ENCODE data around the gene ALAD.
"Not testable (repeated sequence)": the region's sequence is repeated elsewhere in the genome, so short reads cannot be mapped to it uniquely, and the experiment has no call there.

The ALAD gene
- total RNA-seq = 13.5 to 29.1 (median 21.4) reads per million in 4 donors

DNA sequence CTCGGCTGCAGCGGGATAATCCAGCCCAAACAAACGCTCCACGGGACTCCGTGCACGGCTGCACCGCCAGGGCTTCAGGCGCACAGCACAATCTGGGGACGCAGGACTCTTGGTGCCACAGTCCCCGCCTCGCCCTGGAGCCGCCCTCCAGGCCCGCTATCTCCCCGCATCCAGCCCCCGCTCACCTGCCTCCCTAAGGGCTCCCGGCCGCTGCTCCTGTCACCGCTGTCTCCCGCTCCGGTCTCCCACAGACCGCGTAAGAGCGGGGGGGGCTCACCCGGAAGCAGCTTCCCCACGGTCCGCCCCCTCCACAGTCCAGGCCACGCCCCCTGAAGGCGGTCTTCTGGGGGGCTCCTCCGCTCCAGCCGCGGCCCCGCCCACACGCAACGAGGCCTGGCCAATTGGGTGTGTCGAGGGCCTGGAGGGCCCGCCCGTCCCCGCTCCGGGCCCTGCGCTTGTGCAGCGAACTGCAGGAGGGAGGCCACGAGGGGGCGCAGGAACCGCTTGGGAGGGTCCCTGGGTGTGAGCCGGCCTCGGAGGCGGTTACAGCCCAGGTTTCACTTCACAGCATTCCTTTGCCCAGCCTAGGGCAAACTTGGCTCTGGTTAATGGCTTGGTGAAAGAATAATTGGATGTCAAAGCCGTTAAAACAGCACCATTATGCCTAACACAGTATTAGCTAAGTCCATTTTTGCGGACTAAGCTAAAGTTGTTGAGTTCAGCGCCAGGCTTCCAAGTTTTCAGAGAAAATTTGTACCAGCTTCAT is at the start of gene ALAD:
ALAD (minus strand) TSS at position 258 of the 766 bp plus-strand sequence. CDS start 7,725 bp downstream, outside the sequence.
- peak; percentile 99 to 100 (median 99) for DNase-seq

- no peak for DNase-seq
Observed at GRCh38 chr9:113449376-113449775, 48.3 kb upstream of the ALAD start.

- peak in 1 of 5 donors; percentile 17 for DNase-seq
Observed at GRCh38 chr9:113446323-113446740, 45.2 kb upstream of the ALAD start.

DNA sequence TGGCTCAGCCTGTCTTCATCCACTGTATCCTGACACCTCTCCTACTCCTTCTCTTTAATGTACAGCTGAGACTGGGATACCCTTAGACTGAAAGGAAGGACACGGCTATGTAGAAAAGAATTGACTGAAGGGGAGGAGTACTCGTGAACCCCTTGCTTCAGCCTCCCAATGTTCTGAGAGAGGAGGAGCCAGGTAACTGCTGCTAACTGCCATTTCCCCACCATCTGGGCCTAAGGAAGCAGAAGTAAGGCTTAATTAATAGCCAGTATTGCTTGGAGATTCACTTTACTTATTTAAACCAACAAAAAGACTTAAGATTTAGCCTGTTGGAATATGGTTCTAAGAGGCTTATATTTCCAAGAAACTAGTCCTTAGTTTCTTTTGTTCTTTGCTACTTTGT is 43.7 kb upstream of the ALAD start:
- no peak for DNase-seq

DNA sequence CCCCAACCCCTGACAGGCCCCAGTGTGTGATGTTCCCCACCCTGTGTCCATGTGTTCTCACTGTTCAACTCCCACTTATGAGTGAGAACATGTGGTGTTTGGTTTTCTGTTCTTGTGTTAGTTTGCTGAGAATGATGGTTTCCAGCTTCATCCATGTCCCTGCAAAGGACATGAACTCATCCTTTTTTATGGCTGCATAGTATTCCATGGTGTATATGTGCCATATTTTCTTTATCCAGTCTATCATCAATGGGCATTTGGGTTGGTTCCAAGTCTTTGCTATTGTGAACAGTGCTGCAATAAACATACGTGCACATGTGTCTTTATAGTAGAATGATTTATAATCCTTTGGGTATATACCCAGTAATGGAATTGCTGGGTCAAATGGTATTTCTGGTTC is 36.6 kb upstream of the ALAD start:
- DNase-seq = not testable (repeated sequence)

- DNase-seq = no peak
Observed at GRCh38 chr9:113436728-113437515, 35.8 kb upstream of the ALAD start.

DNA sequence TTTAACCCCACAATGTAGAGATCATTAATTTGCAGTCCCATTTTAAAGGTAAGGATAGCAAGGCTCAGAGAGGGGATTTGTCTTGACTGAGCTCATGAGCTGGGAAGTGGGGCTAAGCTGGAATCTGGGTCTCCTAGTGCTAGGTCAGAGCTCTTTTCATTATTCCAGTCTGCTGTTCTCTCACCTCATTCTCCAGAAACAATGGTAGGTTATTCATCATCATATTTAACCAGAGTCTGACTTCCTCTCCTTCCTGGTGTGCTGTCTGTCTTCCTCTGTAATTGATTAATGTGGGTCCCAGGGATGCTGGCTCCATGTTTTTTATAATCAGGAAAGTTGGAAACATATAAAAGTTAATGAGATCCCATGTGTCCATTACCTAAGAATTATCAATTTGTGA is 30.1 kb upstream of the ALAD start:
- no peak for DNase-seq

- DNase-seq = no peak
Observed at GRCh38 chr9:113428062-113428615, 27.1 kb upstream of the ALAD start.

GRCh38 chr9:113427629-113428028 is 26.5 kb upstream of the ALAD start:
- no peak for DNase-seq

DNA sequence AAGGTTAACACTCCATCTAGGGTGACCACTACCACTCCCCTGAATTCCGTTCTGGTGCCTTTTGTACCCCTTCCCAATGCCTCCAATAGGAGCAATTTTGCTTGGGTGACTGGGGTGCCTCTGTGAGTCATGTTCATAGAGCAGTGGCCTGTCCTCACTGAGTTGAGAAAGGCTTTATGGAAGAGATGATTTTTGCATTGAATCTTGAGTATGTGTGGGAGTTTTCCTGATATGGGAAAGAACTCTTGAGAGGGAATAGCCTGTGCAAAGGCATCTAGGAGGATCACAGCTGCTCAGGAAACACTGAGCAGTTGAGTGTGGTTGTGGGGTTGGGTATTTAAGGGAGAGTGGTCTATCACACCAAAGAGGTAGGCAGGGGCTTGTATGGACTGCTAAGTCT is 25.6 kb upstream of the ALAD start:
- no peak for DNase-seq

DNA sequence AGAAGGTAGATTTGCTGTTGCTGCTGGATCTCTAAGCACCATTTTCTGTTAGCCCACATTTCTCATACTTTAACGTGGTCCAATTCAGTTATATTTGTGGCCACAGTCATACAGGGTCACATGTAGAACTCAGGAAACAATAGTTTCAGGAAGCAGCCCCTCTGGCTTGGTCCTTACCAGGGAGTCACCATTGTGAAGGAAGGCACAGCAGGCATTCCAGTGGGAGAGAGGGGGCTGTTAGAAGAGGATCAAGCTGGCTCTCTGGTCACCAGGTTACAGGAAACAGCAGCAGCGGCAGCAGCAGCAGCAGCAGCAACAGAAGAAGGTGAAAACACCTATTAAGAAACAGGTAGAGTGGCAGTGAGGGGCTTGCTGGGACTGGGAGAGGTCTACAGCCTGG is 24.0 kb upstream of the ALAD start:
- DNase-seq = no peak

DNA sequence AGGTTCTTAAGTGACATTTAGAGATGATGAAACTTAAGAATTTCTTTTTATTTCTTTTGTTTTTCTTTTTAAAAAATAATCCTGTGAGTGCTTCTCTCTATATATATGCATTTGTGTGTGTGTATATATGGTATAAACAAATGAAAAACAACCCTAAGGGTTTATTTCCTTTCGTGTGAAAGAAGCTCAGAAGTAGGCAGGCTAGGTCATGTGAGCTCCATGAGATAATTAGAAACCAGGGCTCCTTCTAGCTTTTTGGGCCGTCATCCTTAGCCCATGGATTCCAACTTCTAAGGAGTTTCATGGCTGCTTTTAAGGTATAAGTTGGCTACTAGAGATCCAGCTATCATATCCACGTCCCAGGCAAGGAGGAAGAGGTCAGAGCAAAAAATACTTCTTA is 20.6 kb upstream of the ALAD start:
- DNase-seq = no peak

- no peak for DNase-seq
Observed at GRCh38 chr9:113417370-113417769, 16.3 kb upstream of the ALAD start.

DNA sequence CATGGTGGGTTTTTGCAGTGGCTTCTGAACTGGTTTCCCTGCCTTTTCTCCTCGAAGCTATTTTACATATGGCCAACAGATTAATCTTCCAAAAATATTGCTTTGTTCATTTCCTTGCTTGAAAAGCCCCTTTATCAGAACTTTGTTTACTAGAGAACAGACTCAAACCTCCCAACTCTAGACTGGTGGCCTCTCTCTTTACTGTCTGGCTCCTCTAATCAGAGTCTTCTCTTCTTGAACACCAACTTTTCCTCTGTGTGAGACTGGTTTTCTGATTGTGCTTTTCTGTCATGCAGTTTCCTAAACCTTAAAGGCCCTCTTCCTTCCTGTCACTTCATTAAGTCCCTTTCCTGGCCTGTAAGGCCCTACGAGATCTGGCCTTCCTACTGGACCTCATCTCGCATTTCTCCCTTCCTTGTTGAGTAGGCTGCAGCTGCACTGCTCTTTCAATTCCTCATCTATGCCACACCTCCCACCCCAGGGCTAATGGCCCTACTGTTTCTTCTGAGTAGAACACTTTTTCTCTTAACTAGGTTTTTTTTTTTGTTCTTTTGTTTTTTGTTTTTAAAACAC is 15.2 kb upstream of the ALAD start:
- DNase-seq = no peak

DNA sequence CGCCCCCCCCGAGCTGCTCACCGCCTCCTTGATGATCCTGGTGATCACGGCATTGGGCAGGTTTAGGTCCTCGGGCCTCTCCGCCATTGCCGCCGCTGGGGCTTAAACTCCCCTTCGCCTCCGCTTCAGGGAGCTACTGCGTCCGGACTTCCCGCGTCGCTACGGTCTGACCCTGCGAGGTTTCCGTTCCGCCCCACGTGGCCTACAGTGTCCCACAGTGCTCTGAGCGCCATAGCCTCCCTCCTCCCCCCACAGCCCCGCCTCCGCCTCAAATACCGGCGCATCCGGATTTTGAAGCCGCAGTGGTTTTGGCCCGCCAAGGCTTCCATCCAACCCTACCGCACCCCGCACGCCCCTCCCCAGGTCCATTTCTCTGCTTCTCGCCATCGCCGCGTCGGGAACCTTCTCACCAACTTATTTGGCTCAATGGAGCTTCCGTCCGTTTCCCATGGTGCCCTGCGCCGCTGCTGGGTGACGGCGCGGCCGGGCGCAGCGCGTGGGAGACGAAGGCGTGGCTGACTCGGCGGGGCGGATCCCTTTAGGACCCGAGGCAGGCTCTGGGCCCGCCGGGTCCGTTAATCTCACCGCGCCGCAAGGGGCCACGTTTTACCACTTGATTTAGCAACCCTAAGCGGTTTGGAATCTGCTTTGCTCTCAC is 9.3 kb upstream of the ALAD start, which contains the start of the genes C9orf43 and POLE3:
C9orf43 (plus strand) TSS at position 541 of the 658 bp plus-strand sequence. CDS start 2,747 bp downstream, outside the sequence.
POLE3 (minus strand) TSS at position 469 of the 658 bp plus-strand sequence; CDS start at position 87, 382 bp downstream.
- peak; percentile 85 to 97 (median 90) for DNase-seq

DNA sequence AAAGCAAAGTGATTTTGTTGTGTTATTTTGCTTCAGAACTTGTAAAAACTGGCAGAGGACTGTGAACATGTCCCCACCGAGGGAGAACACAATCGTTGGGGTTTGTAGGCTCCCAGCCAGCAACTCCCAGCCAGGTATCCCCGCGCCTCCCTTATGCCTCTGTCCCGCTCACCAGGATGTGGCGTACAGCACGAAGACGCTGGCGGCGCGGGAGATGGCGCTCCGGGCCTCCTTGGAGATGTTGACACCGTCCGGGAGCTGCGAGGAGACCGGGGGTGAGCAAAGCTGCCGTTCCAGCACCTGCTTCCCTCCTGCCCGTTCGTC is 8.8 kb upstream of the ALAD start:
- DNase-seq = no peak

DNA sequence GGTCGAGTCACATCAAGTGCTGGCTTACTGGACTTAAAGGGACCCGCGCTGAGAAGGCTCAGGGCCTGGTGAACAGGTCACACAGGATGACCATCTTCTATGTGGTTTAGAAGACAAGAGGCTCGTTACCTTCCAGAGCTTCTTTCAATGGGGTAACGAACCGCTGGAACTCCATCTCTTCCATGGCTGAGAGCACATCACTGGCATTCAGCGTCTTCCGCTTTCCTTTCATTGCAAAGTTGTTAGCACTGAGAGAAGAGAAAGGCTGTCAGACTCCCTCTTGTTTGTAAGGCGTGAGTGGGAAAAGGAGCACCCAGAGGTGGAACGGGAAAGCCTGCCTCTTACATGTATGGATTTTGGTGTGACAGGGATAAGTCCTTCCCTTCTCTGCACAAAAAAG is 8.4 kb upstream of the ALAD start:
- no peak for DNase-seq

DNA sequence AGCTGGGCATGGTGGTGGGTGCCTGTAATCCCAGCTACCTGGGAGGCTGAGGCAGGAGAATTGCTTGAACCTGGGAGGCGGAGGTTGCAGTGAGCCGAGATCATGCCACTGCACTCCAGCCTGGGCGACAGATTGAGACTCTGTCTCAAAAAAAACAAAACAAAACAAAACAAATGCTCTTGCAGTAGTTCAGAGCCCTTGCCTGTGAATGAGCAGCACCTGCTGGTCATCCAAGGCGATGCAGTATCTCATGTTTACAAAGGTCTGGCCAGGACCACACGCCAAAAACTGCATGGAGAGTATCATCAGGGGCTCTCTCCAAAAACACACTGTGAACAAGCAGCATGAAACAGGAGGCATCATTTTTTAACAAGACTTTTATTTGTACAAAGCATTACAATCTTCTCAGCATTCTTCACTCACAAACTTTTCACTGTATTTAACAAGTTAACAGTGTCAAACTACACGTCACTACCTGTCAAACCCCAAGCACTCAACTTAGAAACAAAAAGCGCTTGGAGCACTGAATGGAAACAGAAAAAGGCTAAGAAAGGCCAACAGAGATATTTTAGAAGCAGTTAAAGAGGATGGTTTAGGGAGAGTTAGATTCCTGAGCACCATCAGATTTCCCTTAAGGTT is 5.9 kb upstream of the ALAD start:
- DNase-seq = peak; percentile 31 to 65 (median 37)

DNA sequence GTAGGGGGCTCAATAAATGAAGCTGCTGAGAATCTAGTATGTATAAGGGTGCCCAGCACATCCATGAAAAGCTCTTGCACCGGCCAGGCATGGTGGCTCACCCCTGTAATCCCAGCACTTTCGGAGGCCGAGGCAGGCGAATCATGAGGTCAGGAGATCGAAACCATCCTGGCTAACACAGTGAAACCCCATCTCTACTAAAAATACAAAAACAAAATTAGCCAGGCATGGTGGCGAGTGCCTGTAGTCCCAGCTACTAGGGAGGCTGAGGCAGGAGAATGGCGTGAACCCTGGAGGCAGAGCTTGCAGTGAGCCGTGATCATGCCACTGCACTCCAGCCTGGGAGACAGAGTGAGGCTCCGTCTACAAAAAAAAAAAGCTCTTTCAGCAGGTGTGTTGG is 5.3 kb upstream of the ALAD start:
- not testable (repeated sequence) for DNase-seq

DNA sequence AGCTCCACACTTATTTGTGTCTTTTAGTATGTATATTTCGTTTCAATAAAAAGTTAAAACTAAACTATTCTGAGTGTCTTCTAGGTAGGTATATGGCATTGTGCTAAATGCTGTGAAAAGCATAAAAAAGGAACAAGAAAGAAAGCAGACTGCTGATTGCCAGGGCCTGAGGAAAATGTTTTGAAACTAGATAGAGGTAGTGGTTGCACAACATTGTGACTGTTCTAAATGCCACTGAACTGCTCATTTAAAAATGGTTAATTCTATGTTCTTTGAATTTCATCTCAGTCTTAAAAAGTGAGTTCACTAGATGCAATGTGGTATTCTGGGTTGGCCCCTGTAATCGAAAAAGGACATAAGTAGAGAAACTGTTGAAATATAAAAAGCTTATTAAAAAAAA is 2.6 kb upstream of the ALAD start:
- DNase-seq = no peak

DNA sequence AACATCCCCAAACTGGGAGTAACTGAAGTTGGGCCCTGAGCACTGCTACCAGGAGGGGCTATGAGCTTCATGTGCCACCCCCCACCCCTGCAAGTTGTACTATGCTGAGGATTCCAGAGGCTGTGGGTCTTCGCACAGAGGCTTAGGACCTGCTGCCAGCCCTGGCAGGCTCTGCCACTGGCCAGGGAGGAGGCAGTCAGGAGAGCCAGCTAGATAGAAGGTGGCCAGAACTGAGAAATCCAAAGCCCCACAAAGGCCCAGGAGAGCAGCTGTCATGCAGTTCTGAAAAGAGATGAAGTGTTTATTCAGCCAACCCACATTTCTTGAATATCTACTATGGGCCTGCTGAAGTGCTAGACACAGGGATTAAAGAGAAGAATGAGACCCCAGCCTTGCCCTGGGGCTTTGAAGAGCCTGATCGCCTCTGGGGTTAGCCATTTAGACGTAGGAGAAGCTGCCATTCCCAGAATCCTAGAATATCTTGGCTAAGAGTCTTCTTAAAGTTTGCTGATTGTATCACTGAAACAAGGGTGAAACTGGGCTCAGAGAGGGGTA is 1.4 kb downstream of the ALAD start:
- DNase-seq = no peak

- no peak for DNase-seq
Observed at GRCh38 chr9:113398796-113399195, 2.3 kb downstream of the ALAD start.

Data from T-helper 1 cell (primary cell).